Measurements from ENCODE around the gene SLC23A3.

DNA sequence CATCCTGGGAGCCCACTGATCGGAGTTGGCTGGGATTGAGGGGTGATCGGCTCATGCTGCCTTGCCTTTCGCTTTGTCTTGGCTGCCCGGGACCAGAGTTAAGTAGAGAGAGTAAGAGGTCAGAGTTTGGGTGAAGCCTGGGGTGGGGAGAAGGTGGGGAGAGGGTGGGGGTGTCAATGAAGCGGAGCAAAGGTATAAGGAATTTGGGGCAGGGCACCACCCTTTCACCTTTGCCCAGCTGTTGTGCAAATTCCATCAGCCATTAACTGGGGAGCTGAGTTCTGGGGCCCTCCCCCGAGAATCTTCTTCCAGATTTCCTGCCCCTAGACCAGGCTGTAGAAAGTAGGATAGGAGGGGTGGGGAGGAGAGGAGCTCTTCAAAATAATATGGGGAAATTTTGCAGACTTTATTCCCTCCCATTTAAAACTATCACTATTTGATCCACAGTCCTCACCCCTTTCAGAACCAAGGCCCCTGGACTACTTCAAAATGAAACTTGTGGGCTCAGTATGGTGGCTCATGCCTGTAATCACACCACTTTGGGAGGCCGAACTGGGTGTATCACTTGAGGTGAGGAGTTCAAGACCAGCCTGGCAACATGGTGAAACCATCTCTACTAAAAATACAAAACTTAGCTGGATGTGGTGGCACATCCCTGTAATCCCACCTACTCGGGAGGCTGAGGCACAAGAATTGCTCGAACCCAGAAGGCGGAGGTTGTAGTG, at the start of gene SLC23A3:
- TF ChIP-seq CTCF (IDR thresholded peaks at IDR 0.05) (no peak), ZFX (IDR thresholded peaks at IDR 0.05; ENCODE audit: borderline replicate concordance) (no peak)
